ENCODE data around the gene PEX6. TPM values are rescaled to one million over a fixed set of nuclear protein-coding genes. Genes with fewer than 3 reads are reported as not detected.
"Not testable (repeated sequence)": the region's sequence is repeated elsewhere in the genome, so short reads cannot be mapped to it uniquely, and the experiment has no call there.

Gene PEX6
- total RNA-seq, 6 experiments from 2014 or later, result 20.3 to 31.7 (median 22.4) TPM

DNA sequence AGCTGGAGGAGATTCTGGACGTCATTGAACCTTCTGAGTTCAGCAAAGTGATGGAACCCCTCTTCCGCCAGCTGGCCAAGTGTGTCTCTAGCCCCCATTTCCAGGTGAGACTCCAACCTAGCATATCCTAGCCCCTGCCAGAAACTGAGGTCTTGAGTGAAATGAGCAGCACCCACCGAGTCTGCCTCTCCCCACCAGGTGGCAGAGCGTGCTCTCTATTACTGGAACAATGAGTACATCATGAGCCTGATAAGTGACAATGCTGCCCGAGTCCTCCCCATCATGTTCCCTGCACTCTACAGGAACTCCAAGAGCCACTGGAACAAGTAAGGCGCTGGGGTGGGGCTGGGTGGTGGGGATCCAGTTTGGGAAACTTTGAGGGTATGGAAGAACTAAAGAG is 30.1 kb upstream of the PEX6 start:
- DNase-seq, result peak; percentile 31
- Mint-ChIP-seq H3K9me3 (no peaks in the 10 kb centered on the region), H3K27ac (no peak overlapping the region), H3K4me1 (ENCODE audit: low read depth) (peaks cover 24% of the 10 kb centered on the region), H3K36me3 (ENCODE audit: low read depth) (peaks cover 26% of the 10 kb centered on the region; the same call in 1 of the 2 replicates), H3K27me3 (ENCODE audit: insufficient read depth) (no peaks in the 10 kb centered on the region; the same call in none of the 2 replicates), H3K4me3 (no peak overlapping the region)
- TF ChIP-seq, protein P1, sequence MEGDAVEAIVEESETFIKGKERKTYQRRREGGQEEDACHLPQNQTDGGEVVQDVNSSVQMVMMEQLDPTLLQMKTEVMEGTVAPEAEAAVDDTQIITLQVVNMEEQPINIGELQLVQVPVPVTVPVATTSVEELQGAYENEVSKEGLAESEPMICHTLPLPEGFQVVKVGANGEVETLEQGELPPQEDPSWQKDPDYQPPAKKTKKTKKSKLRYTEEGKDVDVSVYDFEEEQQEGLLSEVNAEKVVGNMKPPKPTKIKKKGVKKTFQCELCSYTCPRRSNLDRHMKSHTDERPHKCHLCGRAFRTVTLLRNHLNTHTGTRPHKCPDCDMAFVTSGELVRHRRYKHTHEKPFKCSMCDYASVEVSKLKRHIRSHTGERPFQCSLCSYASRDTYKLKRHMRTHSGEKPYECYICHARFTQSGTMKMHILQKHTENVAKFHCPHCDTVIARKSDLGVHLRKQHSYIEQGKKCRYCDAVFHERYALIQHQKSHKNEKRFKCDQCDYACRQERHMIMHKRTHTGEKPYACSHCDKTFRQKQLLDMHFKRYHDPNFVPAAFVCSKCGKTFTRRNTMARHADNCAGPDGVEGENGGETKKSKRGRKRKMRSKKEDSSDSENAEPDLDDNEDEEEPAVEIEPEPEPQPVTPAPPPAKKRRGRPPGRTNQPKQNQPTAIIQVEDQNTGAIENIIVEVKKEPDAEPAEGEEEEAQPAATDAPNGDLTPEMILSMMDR (IDR thresholded peaks at IDR 0.05), result peak; percentile 70

DNA sequence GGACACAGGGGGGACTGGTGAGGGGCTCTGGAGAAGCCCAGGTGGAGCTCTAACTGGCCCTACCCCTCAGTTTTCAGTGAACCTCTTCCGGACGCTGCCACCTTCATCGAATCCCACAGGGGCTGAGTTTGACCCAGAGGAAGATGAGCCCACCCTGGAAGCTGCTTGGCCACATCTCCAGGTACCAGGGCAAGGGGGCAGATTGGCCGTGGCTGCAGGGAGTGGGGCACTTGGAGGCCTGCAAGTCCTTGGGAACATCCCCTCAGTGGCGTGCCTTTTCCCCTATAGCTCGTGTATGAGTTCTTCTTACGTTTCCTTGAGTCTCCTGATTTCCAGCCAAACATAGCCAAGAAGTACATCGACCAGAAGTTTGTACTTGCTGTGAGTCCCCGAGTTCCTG is 28.1 kb upstream of the PEX6 start:
- no peaks in the 10 kb centered on the region; the same call in 1 of the 2 replicates for H3K27me3 Mint-ChIP-seq (ENCODE audit: insufficient read depth)
- no peak for DNase-seq
- peaks cover 10% of the 10 kb centered on the region for H3K4me1 Mint-ChIP-seq (ENCODE audit: low read depth)
- H3K36me3 Mint-ChIP-seq (ENCODE audit: low read depth), result peaks cover 19% of the 10 kb centered on the region; the same call in 1 of the 2 replicates
- H3K4me3 Mint-ChIP-seq, result no peak overlapping the region
- TF ChIP-seq, protein P1 (IDR thresholded peaks at IDR 0.05), result no peak
- no peaks in the 10 kb centered on the region for H3K9me3 Mint-ChIP-seq
- no peak overlapping the region for H3K27ac Mint-ChIP-seq

DNA sequence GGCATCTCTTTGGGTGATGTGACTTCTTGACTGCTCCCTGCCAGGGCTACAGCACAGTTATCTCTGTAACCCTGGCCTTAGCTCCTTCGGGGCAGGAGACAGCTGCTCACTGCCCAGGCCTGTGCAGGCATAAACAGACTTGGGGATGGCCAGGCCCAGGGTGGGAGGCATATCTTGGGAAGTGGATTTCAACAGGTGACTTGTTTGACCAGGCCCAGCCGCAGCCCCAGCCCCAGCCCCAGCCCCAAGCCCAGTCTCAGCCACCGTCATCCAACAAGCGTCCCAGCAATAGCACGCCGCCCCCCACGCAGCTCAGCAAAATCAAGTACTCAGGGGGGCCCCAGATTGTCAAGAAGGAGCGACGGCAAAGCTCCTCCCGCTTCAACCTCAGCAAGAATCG is 27.3 kb upstream of the PEX6 start:
- Mint-ChIP-seq H3K4me1 (ENCODE audit: low read depth) (0 out of 2 replicates have a peak, but pooled peaks cover under 1% of the 10 kb centered on the region), H3K27me3 (ENCODE audit: insufficient read depth) (no peaks in the 10 kb centered on the region; the same call in 1 of the 2 replicates), H3K27ac (no peak overlapping the region), H3K4me3 (no peak overlapping the region), H3K9me3 (no peaks in the 10 kb centered on the region), H3K36me3 (ENCODE audit: low read depth) (peaks cover 11% of the 10 kb centered on the region; the same call in 1 of the 2 replicates)
- TF ChIP-seq, protein P1 (IDR thresholded peaks at IDR 0.05), result no peak
- no peak for DNase-seq

DNA sequence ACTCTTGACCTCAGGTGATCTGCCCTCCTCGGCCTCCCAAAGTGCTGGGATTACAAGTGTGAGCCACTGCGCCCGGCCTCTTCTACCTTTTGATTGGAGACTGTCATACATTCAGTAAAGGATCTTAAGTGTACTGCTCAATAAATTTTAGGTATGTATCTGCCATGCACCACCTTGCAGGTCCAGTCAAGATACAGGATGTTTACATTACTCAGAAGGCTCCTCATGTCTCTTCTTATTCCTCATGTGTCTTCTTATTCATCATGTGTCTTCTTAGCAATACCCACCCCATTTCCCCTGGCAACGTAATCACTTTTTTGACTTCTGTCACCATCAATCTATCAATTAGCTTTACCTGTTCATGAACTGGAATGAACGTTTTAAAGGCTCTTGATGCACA is 26.9 kb upstream of the PEX6 start:
- Mint-ChIP-seq H3K4me3 (no peak overlapping the region), H3K27me3 (ENCODE audit: insufficient read depth) (no peaks in the 10 kb centered on the region; the same call in 1 of the 2 replicates), H3K27ac (no peak overlapping the region), H3K36me3 (ENCODE audit: low read depth) (peaks cover 11% of the 10 kb centered on the region; the same call in 1 of the 2 replicates), H3K4me1 (ENCODE audit: low read depth) (no peaks in the 10 kb centered on the region), H3K9me3 (no peaks in the 10 kb centered on the region)
- DNase-seq, result no peak
- TF ChIP-seq, protein P1 (IDR thresholded peaks at IDR 0.05), result no peak

DNA sequence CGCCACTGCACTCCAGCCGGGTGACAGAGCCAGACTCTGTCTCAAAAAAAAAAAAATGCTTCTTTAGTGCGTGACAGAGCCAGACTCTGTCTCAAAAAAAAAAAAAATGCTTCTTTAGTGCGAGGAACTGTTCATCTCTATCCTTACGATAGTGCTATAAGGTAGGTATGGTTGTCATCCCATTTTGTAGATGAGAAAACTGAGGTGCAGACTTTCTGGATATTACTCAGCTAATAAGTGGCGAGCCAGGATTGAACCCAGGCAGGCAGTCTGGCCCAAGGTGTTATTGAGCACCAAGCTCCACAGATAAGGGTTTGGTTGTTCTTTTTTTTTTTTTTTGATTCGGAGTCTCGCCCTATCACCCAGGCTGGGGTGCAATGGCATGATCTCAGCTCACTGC is 22.9 kb upstream of the PEX6 start:
- TF ChIP-seq, protein P1 (IDR thresholded peaks at IDR 0.05), result no peak
- no peak for DNase-seq
- Mint-ChIP-seq H3K36me3 (ENCODE audit: low read depth) (peaks cover 4% of the 10 kb centered on the region; the same call in 1 of the 2 replicates), H3K27me3 (ENCODE audit: insufficient read depth) (no peaks in the 10 kb centered on the region), H3K27ac (no peak overlapping the region), H3K4me3 (no peak overlapping the region), H3K9me3 (no peaks in the 10 kb centered on the region), H3K4me1 (ENCODE audit: low read depth) (no peaks in the 10 kb centered on the region)

DNA sequence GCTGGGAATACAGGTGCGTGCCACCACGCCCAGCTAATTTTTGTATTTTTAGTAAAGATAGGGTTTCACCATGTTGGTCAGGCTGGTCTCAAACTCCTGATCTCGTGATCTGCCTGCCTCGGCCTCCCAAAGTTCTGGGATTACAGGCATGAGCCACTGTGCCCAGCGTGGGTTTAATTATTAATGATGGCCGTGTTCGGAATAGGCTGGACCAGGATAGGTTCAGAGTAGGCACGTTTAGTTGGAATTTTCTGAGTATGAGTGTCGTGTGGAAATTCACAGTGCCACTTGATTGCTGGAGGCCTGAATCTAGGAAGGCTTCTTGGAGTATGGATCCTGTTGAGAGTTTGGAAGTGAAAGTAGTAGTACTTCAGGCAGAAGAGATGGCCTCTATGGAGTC is 19.2 kb upstream of the PEX6 start:
- H3K4me1 Mint-ChIP-seq (ENCODE audit: low read depth); H3K9me3 Mint-ChIP-seq; H3K27me3 Mint-ChIP-seq (ENCODE audit: insufficient read depth); H3K27ac Mint-ChIP-seq; DNase-seq; H3K36me3 Mint-ChIP-seq (ENCODE audit: low read depth); H3K4me3 Mint-ChIP-seq: not testable (repeated sequence)
